HCT116 (cell line): Measurements from ENCODE around the gene GALR3. TPM values are rescaled to one million over a fixed set of nuclear protein-coding genes. Genes with fewer than 3 reads are reported as not detected.
A peak's percentile ranks its signal among the peaks of the same experiment; 100 is the strongest.

Experiments used
- ATAC-seq: fragments of 200-7000 bp; cut with Tn5 transposase; 2 replicates; pipeline ENCODE4 v1.9.1; 2020; ENCODE audit warnings: mild to moderate bottlenecking, moderate library complexity
- BruUV-seq: library from RNA; stranded (reverse); fragments of 400-500 nt; replicated peaks from 2 replicates; lab custom pipeline; 2021; lab: Mats Ljungman, UMichigan
- CTCF ChIA-PET: fragments of 300-600 bp; sonication (Branson Sonifier 250); formaldehyde crosslinking; loops from one replicate; lab custom pipeline; 2021; ENCODE audit warnings: antibody characterized with exemption; lab: Charles Lee
- POLR2A ChIA-PET: fragments of 300-600, 350-600 bp; sonication (Branson Sonifier 250); formaldehyde crosslinking; loops from one replicate; lab custom pipeline; 2021; ENCODE audit warnings: antibody characterized with exemption; lab: Charles Lee
- RAD21 ChIA-PET, 2 experiments: fragments of 300-600 bp; sonication (Branson Sonifier 250); formaldehyde crosslinking; loops; one replicate each; lab custom pipeline; 2023; ENCODE audit warnings: low total read pairs in 2 of 2; ENCODE audit not compliant: uncharacterized antibody in 2 of 2, unreplicated experiment in 2 of 2, low non-redundant PET in 1 of 2; lab: Charles Lee
- DNase-seq: peaks from one replicate; pipeline ENCODE4 v3.0.0-alpha.2; 2010; ENCODE audit warnings: low read depth, low spot score
- H2AFZ ChIP-seq: fragments of 200-600 bp; shearing (Covaris generic), sonication (generic); 2 replicates; pipeline ENCODE4 v1.6.1; 2017; ENCODE audit warnings: low read depth, mixed run types, mixed read lengths, antibody characterized with exemption, low read length; ENCODE audit not compliant: poor library complexity, severe bottlenecking
- H3K27ac ChIP-seq: 2 replicates; pipeline ENCODE4 v1.5.1; 2012; ENCODE audit warnings: low read depth, low read length
- H3K27me3 ChIP-seq: fragments of 200-600 bp; sonication (generic); 2 replicates; pipeline ENCODE4 v1.6.1; 2016; ENCODE audit warnings: mixed run types, low read length, mixed read lengths; ENCODE audit not compliant: insufficient read depth
- H3K36me3 ChIP-seq, 2 experiments: fragments of 200-500 bp in 1 of 2; fragments of 200-600 bp in 1 of 2; sonication (Bioruptor generic) in 1 of 2; sonication (generic) in 1 of 2; 2 replicates each; pipeline versions ENCODE4 v1.5.1 to v1.6.1; 2014 to 2016; ENCODE audit warnings: low read length in 2 of 2, inconsistent platforms in 1 of 2, mixed read lengths in 1 of 2, mixed run types in 1 of 2; ENCODE audit not compliant: insufficient read depth in 2 of 2, control insufficient read depth in 1 of 2
- H3K4me1 ChIP-seq, 2 experiments: fragments of 200-600 bp in 1 of 2; sonication (generic) in 1 of 2; 2 replicates each; pipeline versions ENCODE4 v1.5.1 to v1.6.1; 2012 to 2017; ENCODE audit warnings: low read length in 2 of 2, inconsistent platforms in 1 of 2, mild to moderate bottlenecking in 1 of 2, mixed read lengths in 1 of 2, mixed run types in 1 of 2, moderate library complexity in 1 of 2; ENCODE audit not compliant: insufficient read depth in 2 of 2, control insufficient read depth in 1 of 2
- H3K4me2 ChIP-seq: fragments of 200-600 bp; sonication (generic); 2 replicates; pipeline ENCODE4 v1.6.1; 2017; ENCODE audit warnings: mixed run types, low read length, mixed read lengths
- H3K4me3 ChIP-seq, 2 experiments: fragments of 200-600 bp in 1 of 2; sonication (generic) in 1 of 2; replicated peaks in 1 of 2; 2 replicates each; pipeline ENCODE4 v1.5.1; 2011 to 2016; ENCODE audit warnings: low read length in 2 of 2, control low read depth in 1 of 2, low read depth in 1 of 2, mild to moderate bottlenecking in 1 of 2, mixed read lengths in 1 of 2, mixed run types in 1 of 2
- H3K79me2 ChIP-seq: fragments of 200-600 bp; sonication (generic); 2 replicates; pipeline ENCODE4 v1.6.1; 2017; ENCODE audit warnings: mild to moderate bottlenecking, mixed run types, low read length, moderate library complexity, mixed read lengths; ENCODE audit not compliant: insufficient read depth
- H3K9ac ChIP-seq: fragments of 200-600 bp; sonication (generic); 2 replicates; pipeline ENCODE4 v1.6.1; 2016; ENCODE audit warnings: low read length, mixed read lengths
- H3K9me2 ChIP-seq: fragments of 200-600 bp; sonication (generic), shearing (Covaris generic); 2 replicates; pipeline ENCODE4 v1.6.1; 2017; ENCODE audit warnings: mixed run types, mild to moderate bottlenecking, moderate library complexity; ENCODE audit not compliant: insufficient read depth
- H3K9me3 ChIP-seq, 2 experiments: fragments of 200-500 bp in 1 of 2; fragments of 200-600 bp in 1 of 2; sonication (Bioruptor generic) in 1 of 2; sonication (generic) in 1 of 2; 2 replicates each; pipeline ENCODE4 v1.6.1; 2014 to 2017; ENCODE audit warnings: low read length in 2 of 2, mixed read lengths in 2 of 2, inconsistent platforms in 1 of 2, low read depth in 1 of 2, mild to moderate bottlenecking in 1 of 2, mixed run types in 1 of 2, moderate library complexity in 1 of 2; ENCODE audit not compliant: control insufficient read depth in 1 of 2, insufficient read depth in 1 of 2
- H4K20me1 ChIP-seq: fragments of 200-600 bp; sonication (generic), shearing (Covaris generic); 2 replicates; pipeline ENCODE4 v1.6.1; 2017; ENCODE audit warnings: mixed run types, mild to moderate bottlenecking, moderate library complexity; ENCODE audit not compliant: insufficient read depth
- ATF3 ChIP-seq: IDR thresholded peaks from 2 replicates; pipeline ENCODE4 v1.6.1; 2012
- CBX3 ChIP-seq: IDR thresholded peaks from 2 replicates; pipeline ENCODE4 v1.6.1; 2012; ENCODE audit warnings: low read depth
- CEBPB ChIP-seq: IDR thresholded peaks from 2 replicates; pipeline ENCODE4 v1.6.1; 2012; ENCODE audit warnings: low read depth
- ELF1 ChIP-seq: IDR thresholded peaks from 2 replicates; pipeline ENCODE4 v1.6.1; 2012; ENCODE audit warnings: low read depth, borderline replicate concordance
- EZH2 ChIP-seq: fragments of 200-600 bp; sonication (generic); IDR thresholded peaks from 2 replicates; pipeline ENCODE4 v1.6.1; 2017; ENCODE audit warnings: antibody characterized with exemption, mixed run types
- JUND ChIP-seq: IDR thresholded peaks from 2 replicates; pipeline ENCODE4 v1.6.1; 2012
- POLR2A ChIP-seq: IDR thresholded peaks from 2 replicates; pipeline ENCODE4 v1.7.0; 2011; ENCODE audit warnings: borderline replicate concordance; ENCODE audit not compliant: insufficient read depth, insufficient read length; ENCODE audit errors: extremely low read depth
- POLR2AphosphoS5 ChIP-seq: IDR thresholded peaks from 2 replicates; pipeline ENCODE4 v1.6.1; 2011; ENCODE audit warnings: mild to moderate bottlenecking, low read depth, low read length, moderate library complexity
- REST ChIP-seq: IDR thresholded peaks from 2 replicates; pipeline ENCODE4 v1.6.1; 2012; ENCODE audit warnings: low read depth
- SP1 ChIP-seq: IDR thresholded peaks from 2 replicates; pipeline ENCODE4 v1.6.1; 2012; ENCODE audit warnings: low read depth
- SRF ChIP-seq: IDR thresholded peaks from 2 replicates; pipeline ENCODE4 v1.6.1; 2012; ENCODE audit warnings: low read depth
- TCF7L2 ChIP-seq: IDR thresholded peaks from 2 replicates; pipeline ENCODE4 v1.7.0; 2011; ENCODE audit warnings: borderline replicate concordance, inconsistent platforms; ENCODE audit not compliant: insufficient read depth, insufficient read length; ENCODE audit errors: extremely low read depth
- ZBTB33 ChIP-seq: IDR thresholded peaks from 2 replicates; pipeline ENCODE4 v1.6.1; 2011; ENCODE audit warnings: mild to moderate bottlenecking, low read length, moderate library complexity; ENCODE audit not compliant: insufficient replicate concordance; ENCODE audit errors: extremely low read depth
- ZFX ChIP-seq: fragments of 450-650 bp; IDR thresholded peaks from 2 replicates; pipeline ENCODE4 v1.6.1; 2017
- ZNF274 ChIP-seq: fragments of 200-500 bp; sonication (Bioruptor generic); IDR thresholded peaks from 2 replicates; pipeline ENCODE4 v1.6.1; 2014; ENCODE audit warnings: mild to moderate bottlenecking, low read depth, low read length, inconsistent platforms
- intact Hi-C: fragments of 100-400 bp; cut with micrococcal nuclease; formaldehyde crosslinking; loops from 2 replicates; pipeline ENCODE4 v1.10.0; 2022
- total RNA-seq: library from RNA; stranded (reverse); gene quantifications from one replicate; pipeline ENCODE4 v1.2.1, GENCODE V29; 2021; ENCODE audit not compliant: unreplicated experiment
- TF ChIP-seq, protein P1 (sequence below): IDR thresholded peaks from 2 replicates; pipeline ENCODE4 v1.6.1; 2012

GALR3 gene
- total RNA-seq, 1 experiment from 2014 or later: 0.32 TPM

GRCh38 chr22:37784829-37785495 is 38.2 kb upstream of the GALR3 start:
- no peaks in the 10 kb centered on the region for H3K36me3 ChIP-seq
- RAD21 ChIA-PET: no interaction called here

More at GRCh38 chr22:37784829-37785495, 38.2 kb upstream of the GALR3 start:
- BruUV-seq: no TSS peak
- CTCF ChIA-PET: no interaction called here
- no peaks in the 10 kb centered on the region for H4K20me1 ChIP-seq
- H3K9me3 ChIP-seq: no peaks in the 10 kb centered on the region
- intact Hi-C loops: loop anchor here (2.0 to 5.0 kb wide), 2 partner anchors 32 to 43 kb away; no protein-coding TSS in a partner anchor
- no peaks in the 10 kb centered on the region for H3K9me2 ChIP-seq
- peak overlapping the region; percentile 85 for H3K27ac ChIP-seq
- H3K4me1 ChIP-seq: peaks cover 51 to 59% of the 10 kb centered on the region in 2 experiments
- no peaks in the 10 kb centered on the region for H3K79me2 ChIP-seq
- H3K27me3 ChIP-seq: no peaks in the 10 kb centered on the region
- H3K4me3 ChIP-seq: 0 out of 4 replicates have a peak overlapping the region, but pooled peaks of 1 of the 2 experiments have one; percentile 7
- DNase-seq (peak; percentile 74), ATAC-seq (peak; percentile 33)
- peak overlapping the region; percentile 57 for H3K9ac ChIP-seq
- no peak for TF ChIP-seq ZFX
- TF ChIP-seq, protein P1, sequence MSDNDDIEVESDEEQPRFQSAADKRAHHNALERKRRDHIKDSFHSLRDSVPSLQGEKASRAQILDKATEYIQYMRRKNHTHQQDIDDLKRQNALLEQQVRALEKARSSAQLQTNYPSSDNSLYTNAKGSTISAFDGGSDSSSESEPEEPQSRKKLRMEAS: no peak
- no peak for TF ChIP-seq EZH2
- TF ChIP-seq ZNF274: no peak
- TF ChIP-seq CEBPB: no peak
- no peak for TF ChIP-seq POLR2A
- peak; percentile 85 for TF ChIP-seq TCF7L2
- peak; percentile 61 for TF ChIP-seq POLR2AphosphoS5
- no peak for TF ChIP-seq ELF1
- no peak for TF ChIP-seq REST
- TF ChIP-seq CBX3: no peak
- no peak for TF ChIP-seq SP1
- TF ChIP-seq ZBTB33: no peak
- TF ChIP-seq SRF: no peak
- TF ChIP-seq ATF3: no peak
- TF ChIP-seq JUND: no peak
- POLR2A ChIA-PET: interaction anchor here (0.9 to 5.5 kb wide), 4 partner anchors 20 to 109 kb away, joined by 3 to 63 read pairs (median 4); partner anchors contain the start of gene LGALS1
- H2AFZ ChIP-seq: no peak overlapping the region
- H3K4me2 ChIP-seq: peak overlapping the region; percentile 72
